CD4-positive, alpha-beta T cell (primary cell): ENCODE data around the gene INSRR. TPM values are rescaled to one million over a fixed set of nuclear protein-coding genes. Genes with fewer than 3 reads are reported as not detected.

Experiments
- ATAC-seq: fragments of 200-7000 bp; cut with Tn5 transposase; one replicate; pipeline ENCODE4 v1.10.0; 2022; ENCODE audit warnings: mild to moderate bottlenecking; ENCODE audit not compliant: poor library complexity
- CTCF ChIA-PET: fragments of 350-600 bp; sonication (Branson Sonifier 250); formaldehyde crosslinking; loops from one replicate; lab custom pipeline; 2021; ENCODE audit warnings: antibody characterized with exemption, inconsistent platforms; lab: Charles Lee
- POLR2A ChIA-PET: fragments of 350-600 bp; sonication (Branson Sonifier 250); formaldehyde crosslinking; loops from one replicate; lab custom pipeline; 2021; ENCODE audit warnings: antibody characterized with exemption, inconsistent platforms; lab: Charles Lee
- DNase-seq, 14 experiments: peaks; one replicate each; pipeline ENCODE4 v3.0.0-alpha.2; 2013 to 2020; ENCODE audit warnings: mixed read lengths in 2 of 14
- H3K27ac ChIP-seq, 2 donors: one replicate each; pipeline versions ENCODE4 v1.5.1 to v1.7.0; 2013; ENCODE audit warnings: low read length in 2 of 2, low read depth in 1 of 2, mild to moderate bottlenecking in 1 of 2
- H3K27me3 ChIP-seq, 2 experiments: 1 replicate in 1 of 2; 2 replicates in 1 of 2; pipeline versions ENCODE4 v1.6.1 to v1.7.0; 2013; ENCODE audit warnings: low read length in 2 of 2, control low read depth in 1 of 2, mild to moderate bottlenecking in 1 of 2, moderate library complexity in 1 of 2; ENCODE audit not compliant: insufficient read depth in 2 of 2, control insufficient read depth in 1 of 2
- H3K36me3 ChIP-seq: one replicate; pipeline ENCODE4 v1.6.1; 2013; ENCODE audit warnings: low read length, control low read depth; ENCODE audit not compliant: insufficient read depth
- H3K4me1 ChIP-seq: one replicate; pipeline ENCODE4 v1.6.1; 2013; ENCODE audit warnings: low read length, control low read depth; ENCODE audit not compliant: insufficient read depth
- H3K4me3 ChIP-seq: one replicate; pipeline ENCODE4 v1.5.1; 2013; ENCODE audit warnings: mild to moderate bottlenecking, low read length, moderate library complexity
- H3K9me3 ChIP-seq, 2 experiments: 1 replicate in 1 of 2; 2 replicates in 1 of 2; pipeline versions ENCODE4 v1.6.1 to v1.7.0; 2013; ENCODE audit warnings: low read length in 2 of 2, mild to moderate bottlenecking in 2 of 2, control low read depth in 1 of 2, moderate library complexity in 1 of 2; ENCODE audit not compliant: control insufficient read depth in 1 of 2, insufficient read depth in 1 of 2
- H3K27ac Mint-ChIP-seq: one replicate; pipeline ENCODE4 v1.8.0; 2020; ENCODE audit warnings: mixed read lengths
- H3K27me3 Mint-ChIP-seq: one replicate; pipeline ENCODE4 v1.8.0; 2021; ENCODE audit warnings: mixed read lengths
- H3K36me3 Mint-ChIP-seq: one replicate; pipeline ENCODE4 v1.8.0; 2021; ENCODE audit warnings: low read depth, mixed read lengths
- H3K4me1 Mint-ChIP-seq: one replicate; pipeline ENCODE4 v1.8.0; 2021; ENCODE audit warnings: low read depth, mixed read lengths
- H3K4me3 Mint-ChIP-seq: one replicate; pipeline ENCODE4 v1.8.0; 2020; ENCODE audit warnings: mild to moderate bottlenecking, mixed read lengths
- H3K9me3 Mint-ChIP-seq: one replicate; pipeline ENCODE4 v1.8.0; 2020; ENCODE audit warnings: mixed read lengths
- CTCF ChIP-seq: fragments of 200-600 bp; IDR thresholded peaks from one replicate; pipeline ENCODE4 v1.8.0; 2022; ENCODE audit warnings: antibody characterized with exemption, mild to moderate bottlenecking
- intact Hi-C, 2 experiments: fragments of 100-400 bp; cut with DNase I in 1 of 2; cut with micrococcal nuclease in 1 of 2; formaldehyde crosslinking; loops; one replicate each; pipeline versions ENCODE4 v1.15.1 to v1.9.0; 2023 to 2025; cut with DNase I, micrococcal nuclease
- total RNA-seq, 174 experiments: library from RNA in 2 of 174; stranded (reverse) in 2 of 174; gene quantifications; one replicate each; pipeline ENCODE4 v1.2.3 and lab custom pipeline; 2021 to 2026

The INSRR gene
- total RNA-seq, 2 experiments from 2014 or later: not detected

- no peak overlapping the region for H3K4me3 ChIP-seq
- Mint-ChIP-seq H3K27me3 (peaks cover 10% of the 10 kb centered on the region), H3K9me3 (no peaks in the 10 kb centered on the region), H3K36me3 (no peaks in the 10 kb centered on the region), H3K4me3 (no peak overlapping the region), H3K27ac (no peak overlapping the region), H3K4me1 (no peaks in the 10 kb centered on the region)
- no peaks in the 10 kb centered on the region for H3K36me3 ChIP-seq
- no peaks in the 10 kb centered on the region for H3K4me1 ChIP-seq
- CTCF ChIA-PET: no interaction called here
- POLR2A ChIA-PET: no interaction called here
- H3K9me3 ChIP-seq: peaks cover 0 to 18% of the 10 kb centered on the region in 2 experiments
- ATAC-seq (no peak), DNase-seq (no peak)
- no peak for TF ChIP-seq CTCF
- H3K27me3 ChIP-seq: peaks cover 0 to 5% of the 10 kb centered on the region in 2 experiments
- intact Hi-C loops: no loop called here
- no peak overlapping the region for H3K27ac ChIP-seq
These were observed 46.7 kb upstream of the INSRR start for GRCh38 chr1:156905651-156906050.

- H3K27ac Mint-ChIP-seq: no peak overlapping the region
These were observed 46.3 kb upstream of the INSRR start for GRCh38 chr1:156905176-156905575.

GRCh38 chr1:156904187-156904959, 45.5 kb upstream of the INSRR start:
- H3K4me1 ChIP-seq: no peaks in the 10 kb centered on the region
- CTCF ChIA-PET: no interaction called here

More at GRCh38 chr1:156905176-156905575, 46.3 kb upstream of the INSRR start:
- ChIA-PET CTCF (no interaction called here), POLR2A (no interaction called here)
- Histone ChIP-seq H3K27ac (no peak overlapping the region), H3K4me3 (no peak overlapping the region), H3K4me1 (no peaks in the 10 kb centered on the region), H3K36me3 (no peaks in the 10 kb centered on the region), H3K27me3 (peaks cover 0 to 5% of the 10 kb centered on the region in 2 experiments), H3K9me3 (peaks cover 0 to 18% of the 10 kb centered on the region in 2 experiments)
- intact Hi-C loops: no loop called here
- DNase-seq (no peak), ATAC-seq (no peak)
- no peaks in the 10 kb centered on the region for H3K4me1 Mint-ChIP-seq
- no peak overlapping the region for H3K4me3 Mint-ChIP-seq
- no peak for TF ChIP-seq CTCF
- no peaks in the 10 kb centered on the region for H3K9me3 Mint-ChIP-seq
- no peaks in the 10 kb centered on the region for H3K36me3 Mint-ChIP-seq
- peaks cover 6% of the 10 kb centered on the region for H3K27me3 Mint-ChIP-seq

More at GRCh38 chr1:156904187-156904959, 45.5 kb upstream of the INSRR start:
- Mint-ChIP-seq H3K9me3 (no peaks in the 10 kb centered on the region), H3K4me3 (no peak overlapping the region), H3K4me1 (no peaks in the 10 kb centered on the region), H3K27me3 (peaks cover 6% of the 10 kb centered on the region), H3K27ac (no peak overlapping the region), H3K36me3 (no peaks in the 10 kb centered on the region)
- DNase-seq (no peak), ATAC-seq (no peak)
- intact Hi-C loops: no loop called here
- peaks cover 0 to 5% of the 10 kb centered on the region in 2 experiments for H3K27me3 ChIP-seq
- no peak overlapping the region for H3K4me3 ChIP-seq
- no peak overlapping the region for H3K27ac ChIP-seq
- H3K36me3 ChIP-seq: no peaks in the 10 kb centered on the region
- POLR2A ChIA-PET: no interaction called here
- peaks cover 0 to 12% of the 10 kb centered on the region in 2 experiments for H3K9me3 ChIP-seq
- TF ChIP-seq CTCF: no peak
